ENCODE data around the gene JUN.
A peak's percentile ranks its signal among the peaks of the same experiment; 100 is the strongest.

The JUN gene

DNA sequence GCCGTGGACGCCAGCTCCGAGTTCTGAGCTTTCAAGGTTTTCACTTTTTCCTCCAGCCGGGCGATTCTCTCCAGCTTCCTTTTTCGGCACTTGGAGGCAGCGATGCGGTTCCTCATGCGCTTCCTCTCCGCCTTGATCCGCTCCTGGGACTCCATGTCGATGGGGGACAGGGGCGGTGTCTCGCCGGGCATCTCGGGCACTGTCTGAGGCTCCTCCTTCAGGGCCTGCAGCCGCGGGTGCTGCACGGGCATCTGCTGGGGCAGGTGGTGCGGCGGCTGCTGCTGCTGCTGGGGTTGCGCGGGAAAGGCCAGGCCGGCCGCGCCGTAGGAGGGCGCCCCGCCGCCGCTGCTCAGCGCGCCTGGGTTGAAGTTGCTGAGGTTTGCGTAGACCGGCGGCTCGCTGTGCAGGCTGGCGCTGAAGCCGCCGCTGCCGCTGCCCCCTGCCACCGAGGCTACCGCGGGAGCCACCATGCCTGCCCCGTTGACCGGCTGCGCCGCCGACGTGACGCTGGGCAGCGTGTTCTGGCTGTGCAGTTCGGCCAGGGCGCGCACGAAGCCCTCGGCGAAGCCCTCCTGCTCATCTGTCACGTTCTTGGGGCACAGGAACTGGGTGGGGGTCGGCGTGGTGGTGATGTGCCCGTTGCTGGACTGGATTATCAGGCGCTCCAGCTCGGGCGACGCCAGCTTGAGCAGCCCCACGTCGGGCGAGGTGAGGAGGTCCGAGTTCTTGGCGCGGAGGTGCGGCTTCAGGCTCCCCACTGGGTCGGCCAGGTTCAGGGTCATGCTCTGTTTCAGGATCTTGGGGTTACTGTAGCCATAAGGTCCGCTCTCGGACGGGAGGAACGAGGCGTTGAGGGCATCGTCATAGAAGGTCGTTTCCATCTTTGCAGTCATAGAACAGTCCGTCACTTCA is 1.4 kb downstream of the JUN start:
- peak; percentile 72 for DNase-seq

- DNase-seq: peak; percentile 46
Measured at GRCh38 chr1:58781541-58782177, 2.2 kb downstream of the JUN start.

- DNase-seq: no peak
Measured at GRCh38 chr1:58780836-58781452, 2.9 kb downstream of the JUN start.

DNA sequence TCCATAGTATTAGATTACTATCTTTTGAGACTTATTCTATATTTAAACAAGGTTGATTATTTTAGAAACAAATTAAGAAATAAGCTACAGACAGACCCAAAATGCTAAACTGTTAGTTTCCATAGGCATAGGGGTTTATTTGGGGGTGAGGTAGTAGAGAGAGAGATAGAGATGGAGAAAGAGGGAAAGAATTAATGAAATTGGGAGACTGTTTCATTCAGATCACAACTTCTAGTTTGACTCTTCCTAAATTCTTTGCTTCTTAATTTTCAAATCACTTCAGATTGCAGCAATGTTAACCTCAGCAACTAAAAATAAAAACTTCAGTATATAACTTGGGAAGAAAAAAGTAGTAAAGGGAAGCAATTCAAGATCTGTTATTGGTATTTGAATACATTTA is 3.4 kb downstream of the JUN start:
- no peak for DNase-seq

DNA sequence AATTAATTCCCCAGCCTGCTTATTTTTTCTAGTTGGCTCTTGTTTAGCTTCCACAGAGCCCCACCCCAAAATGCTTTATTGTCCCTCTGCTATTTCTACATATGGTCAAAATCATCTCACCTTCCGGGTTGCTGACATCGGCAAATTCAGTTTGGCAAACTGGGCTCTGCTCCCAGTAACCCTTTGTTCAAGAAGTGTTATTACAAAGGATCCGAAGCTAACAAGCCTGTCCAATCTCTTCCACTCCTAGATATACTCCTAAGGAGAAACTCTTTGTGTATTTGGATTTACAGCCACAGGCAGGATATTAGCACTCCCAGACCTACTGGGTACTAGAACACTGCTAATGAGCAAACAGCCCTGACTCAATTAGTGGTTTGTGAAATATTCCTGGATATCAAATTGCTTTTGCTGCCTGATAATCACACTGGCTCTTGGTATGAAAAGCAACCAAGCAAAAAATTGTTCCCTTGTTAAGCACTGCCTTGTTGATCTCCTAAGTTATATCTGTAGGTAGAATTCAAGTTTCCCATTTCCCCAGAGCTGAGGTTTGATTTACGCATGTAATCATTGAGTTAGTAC is 4.0 kb downstream of the JUN start:
- no peak for DNase-seq

DNA sequence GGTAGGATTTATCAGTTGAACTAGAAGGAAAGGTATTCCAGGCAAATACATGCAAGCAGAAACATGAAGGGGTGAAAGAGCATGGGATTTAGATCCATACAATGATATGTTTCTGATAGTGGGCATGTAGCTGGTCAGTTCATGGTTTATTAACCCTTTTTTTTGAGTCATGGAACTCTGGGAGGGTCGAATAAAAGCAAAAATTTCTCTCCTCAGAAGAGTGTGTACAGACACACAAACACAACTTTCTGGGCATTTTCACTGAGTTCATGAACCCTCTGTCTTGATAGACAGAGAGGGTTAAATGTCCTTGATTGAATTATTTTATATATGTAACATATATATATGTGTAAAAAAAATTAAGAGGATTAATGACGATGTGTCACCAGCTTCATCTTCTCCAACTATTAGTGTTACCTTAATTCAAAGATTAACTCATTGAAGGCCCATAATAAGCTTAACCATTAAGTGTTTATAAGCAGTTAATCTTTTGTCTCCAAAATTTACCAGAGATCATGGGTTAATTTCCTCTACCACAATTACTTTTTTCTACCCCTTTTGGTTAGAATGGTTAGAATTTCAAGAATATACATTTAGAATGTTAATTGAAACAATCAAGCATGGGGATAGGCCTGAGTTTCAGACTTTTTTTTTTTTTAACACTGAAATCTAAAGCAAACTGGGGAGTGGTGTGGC is 4.6 kb downstream of the JUN start:
- DNase-seq: no peak

- DNase-seq: no peak
Measured at GRCh38 chr1:58778385-58779000, 5.4 kb downstream of the JUN start.

GRCh38 chr1:58774027-58774426 is 9.8 kb downstream of the JUN start:
- DNase-seq: no peak

DNA sequence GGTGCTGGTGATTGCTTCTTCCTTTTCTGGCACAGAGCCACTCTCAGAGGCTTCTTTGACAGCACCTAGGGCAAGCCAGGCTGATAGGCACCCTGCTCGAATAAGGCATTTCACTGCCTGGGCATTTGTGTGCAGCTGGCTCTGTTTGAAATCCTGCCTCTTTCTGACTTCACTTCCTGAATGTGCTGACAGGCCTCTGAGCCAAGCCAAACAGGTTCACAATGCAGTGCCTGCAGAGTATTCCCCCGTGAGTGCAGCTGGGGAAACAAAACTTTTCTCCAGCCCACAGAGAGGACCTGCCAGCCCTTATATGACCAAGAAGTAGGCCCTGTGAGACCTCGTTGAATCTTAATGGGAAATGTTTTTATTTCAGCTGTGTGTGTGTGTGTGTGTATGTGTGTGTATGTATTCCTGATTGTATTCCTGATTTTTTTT is 10.4 kb downstream of the JUN start:
- DNase-seq: peak; percentile 37

DNA sequence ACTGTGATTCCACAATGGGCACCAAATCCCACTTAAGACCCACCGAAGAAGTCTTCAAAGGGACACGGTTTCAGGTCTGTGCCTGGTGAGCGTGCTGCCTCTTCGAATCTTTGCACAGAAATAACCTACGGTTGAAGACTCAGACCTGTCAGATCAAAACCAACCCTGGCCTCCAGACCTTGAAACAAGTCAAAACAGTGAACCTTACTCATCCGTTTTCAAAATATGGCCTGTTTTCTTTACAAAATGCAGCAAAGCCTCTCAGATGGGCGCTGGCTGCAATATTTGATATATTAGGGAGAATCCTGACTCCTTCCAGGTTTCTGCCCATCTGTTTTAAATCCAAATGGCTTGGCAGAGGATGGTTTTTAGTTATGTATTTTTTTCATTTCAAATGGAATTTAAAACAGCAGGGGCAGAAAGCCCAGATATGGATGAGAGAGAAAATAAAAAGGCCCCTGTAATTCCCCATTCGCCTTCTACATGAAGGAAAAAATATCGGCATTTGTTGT is 14.0 kb downstream of the JUN start:
- DNase-seq: no peak

DNA sequence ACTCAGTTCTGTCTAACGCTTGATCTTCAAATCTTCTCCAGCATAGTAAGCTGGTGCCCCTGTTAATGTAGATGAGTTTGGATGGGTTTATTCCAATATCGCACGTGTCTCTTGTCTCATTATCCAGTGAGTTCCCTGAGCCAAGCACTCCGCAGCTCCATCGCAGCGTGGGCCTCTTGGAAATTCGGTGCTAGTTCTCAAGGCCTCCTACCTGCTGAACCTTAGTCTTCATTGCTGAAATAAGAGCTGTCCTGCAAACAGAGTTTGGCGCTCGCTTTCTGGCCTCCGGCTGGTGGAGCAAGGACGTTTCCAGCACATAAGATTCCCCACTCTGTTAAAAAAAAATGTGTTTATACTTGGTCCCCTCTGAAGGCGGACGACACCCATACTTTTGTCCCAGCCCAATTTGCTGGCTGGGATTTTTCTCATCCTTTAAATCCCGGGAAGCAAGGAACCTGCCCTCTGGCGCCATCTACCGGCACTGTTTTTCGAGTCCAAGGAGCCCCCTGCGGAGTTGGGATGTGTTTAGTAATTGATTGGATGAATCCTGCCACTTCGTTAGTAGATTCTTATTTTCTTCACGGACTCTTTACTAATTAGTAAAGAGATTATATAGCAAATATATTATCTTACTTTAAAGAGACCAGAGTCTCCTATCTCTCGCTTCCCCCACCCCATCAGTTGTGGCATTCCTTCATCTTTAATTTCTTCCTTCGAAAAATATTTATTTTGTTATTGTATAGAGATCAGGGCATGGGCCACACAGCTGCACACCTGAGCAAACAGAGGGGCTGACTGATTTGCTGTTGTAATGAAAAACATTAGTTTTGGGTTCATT is 14.7 kb downstream of the JUN start:
- DNase-seq: peak; percentile 59

DNA sequence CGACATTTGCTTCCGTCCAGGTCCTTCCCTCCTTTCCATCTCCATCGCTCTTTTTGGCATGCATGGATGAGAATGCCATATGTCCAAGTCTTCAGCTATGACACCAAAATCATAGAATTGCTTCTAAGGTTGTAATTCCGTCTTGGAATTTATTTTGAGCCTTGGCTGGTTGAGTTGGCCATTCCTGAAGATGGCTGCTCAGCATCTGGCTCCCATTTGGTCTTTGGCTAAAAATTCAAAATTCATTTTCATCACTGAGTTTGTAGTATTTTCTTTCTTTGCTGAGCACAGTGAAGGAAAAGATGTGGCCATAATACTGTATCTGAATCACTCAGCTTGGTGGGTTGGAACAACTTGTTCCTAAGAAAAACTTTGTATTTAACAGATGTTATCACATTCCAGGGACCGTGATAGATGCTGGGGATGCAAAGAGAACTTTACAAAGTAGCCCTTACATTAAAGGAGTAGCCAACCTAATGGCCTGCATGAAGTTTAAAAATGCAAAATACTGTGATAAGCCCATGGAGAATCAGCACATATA is 15.6 kb downstream of the JUN start:
- no peak for DNase-seq

DNA sequence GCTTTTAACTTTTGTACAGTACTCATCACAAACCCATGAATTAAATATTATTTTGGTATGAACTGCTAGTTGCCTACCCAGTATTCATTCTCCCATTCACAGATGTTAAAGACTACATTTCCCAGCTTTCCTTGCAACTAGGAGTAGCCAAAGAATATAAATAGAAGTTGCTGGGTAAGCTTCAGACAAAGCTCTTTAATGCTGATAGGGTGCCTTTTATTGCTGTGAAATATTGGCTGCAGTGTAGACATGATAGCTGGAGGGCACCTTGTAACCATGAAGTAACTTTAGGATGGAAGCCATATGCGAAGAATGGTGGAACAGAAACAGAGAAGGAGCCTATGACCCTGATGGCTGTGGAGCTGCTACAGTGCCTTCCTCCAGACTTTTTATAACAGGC is 16.7 kb downstream of the JUN start:
- DNase-seq: no peak

DNA sequence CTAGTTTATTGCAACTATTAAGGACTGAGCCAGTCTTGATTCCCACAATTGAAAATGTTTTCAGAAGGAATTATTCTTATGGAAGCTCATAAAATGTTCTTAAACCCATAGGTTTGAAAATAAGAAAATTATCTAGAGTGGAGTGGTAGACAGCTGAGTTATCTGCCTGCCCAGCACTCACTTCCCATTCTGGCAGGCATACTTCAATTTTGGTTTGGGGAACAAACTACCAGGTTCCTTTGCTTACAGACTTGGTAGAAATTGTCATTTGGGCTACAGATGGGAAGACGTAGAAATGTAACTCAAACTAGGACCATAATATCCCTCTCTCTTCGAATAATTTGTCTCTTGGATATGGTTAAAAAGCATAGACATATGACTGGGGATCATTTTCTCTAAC is 18.4 kb downstream of the JUN start:
- DNase-seq: no peak

DNA sequence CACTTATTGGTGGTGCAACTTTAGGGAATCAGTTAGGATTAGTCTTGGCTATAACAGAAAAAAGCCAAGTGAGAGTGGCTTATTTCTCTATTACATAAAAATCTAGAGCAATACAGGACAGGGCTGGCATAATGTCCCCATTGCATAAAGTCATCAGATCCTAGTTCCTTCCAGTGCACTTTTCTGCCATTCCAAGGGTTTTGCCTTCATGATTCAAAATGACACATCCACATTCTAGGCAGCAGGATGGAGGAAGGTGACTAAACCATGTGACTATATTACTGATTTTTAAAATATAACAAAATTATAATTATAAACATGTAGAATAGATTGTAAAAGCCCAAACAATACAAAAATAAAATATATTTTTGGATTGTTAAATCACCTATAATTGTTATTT is 18.8 kb downstream of the JUN start:
- DNase-seq: no peak

DNA sequence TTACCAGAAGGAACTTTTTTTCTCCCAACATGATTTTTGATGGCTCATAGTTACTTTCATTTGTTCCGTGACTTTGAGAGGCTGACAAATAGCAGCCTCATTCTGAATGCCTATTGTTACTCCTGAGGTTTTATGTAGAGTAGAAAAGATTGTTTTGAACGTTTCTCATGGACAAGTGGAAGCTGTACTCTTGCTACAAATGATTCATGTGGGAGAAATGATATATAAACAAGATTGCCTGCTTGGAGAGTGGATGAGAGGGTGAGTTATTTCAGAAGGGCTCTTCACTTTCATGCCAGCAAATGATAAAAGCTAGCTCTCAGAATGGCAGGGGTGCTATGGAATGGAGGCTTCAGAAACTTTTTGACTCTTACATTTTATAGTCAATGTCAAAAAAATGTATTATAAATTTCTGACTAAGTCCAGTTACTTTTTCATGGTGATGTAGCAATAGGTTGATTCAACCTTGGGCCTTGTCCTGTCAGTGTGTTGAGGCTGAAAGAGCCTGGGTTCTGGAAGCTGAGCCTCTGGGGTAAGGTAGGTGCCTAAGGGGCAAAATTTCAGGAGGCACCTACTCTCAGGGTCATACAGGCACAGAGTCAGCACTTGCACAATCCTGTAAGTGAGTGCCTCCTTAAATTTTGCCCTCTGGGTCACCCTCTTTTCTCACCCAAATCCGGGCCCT is 19.4 kb downstream of the JUN start:
- no peak for DNase-seq

DNA sequence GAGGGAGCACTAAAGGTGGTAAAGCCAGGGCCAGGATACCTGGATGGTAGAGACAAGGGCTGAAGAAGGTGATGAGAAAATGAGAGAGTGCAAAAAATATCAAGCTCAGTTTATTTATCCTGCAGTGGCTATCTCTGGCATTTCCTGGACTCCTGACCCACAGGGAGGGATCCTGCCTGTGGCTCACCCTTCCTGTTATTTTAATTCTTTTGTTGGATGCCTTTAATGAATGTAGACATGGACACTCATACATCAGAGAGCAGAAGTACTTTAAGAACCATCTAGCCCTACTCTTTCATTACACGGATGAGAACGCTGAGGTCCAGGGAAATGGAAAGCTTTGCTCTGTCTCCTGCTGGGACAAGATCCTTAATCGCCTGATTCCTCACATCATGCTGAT is 20.6 kb downstream of the JUN start:
- DNase-seq: no peak

DNA sequence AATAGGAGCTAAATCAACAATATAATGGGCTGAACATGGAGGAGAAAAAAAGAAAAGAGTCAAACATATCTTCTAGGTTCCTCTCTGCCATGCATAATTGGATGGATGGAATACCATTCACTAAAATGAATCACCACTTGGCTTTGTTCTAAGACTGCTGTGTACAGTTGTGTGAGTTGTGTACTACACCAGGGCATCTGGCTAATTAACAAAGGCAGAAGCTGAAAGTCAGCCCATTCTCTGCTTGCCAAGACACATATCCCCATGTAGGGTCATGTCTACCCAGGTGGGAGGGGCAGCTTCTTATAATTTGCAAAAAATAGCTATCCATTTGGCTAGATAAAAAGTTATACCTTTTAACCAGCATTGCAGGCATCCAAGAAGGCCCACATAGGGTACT is 21.0 kb downstream of the JUN start:
- no peak for DNase-seq

DNA sequence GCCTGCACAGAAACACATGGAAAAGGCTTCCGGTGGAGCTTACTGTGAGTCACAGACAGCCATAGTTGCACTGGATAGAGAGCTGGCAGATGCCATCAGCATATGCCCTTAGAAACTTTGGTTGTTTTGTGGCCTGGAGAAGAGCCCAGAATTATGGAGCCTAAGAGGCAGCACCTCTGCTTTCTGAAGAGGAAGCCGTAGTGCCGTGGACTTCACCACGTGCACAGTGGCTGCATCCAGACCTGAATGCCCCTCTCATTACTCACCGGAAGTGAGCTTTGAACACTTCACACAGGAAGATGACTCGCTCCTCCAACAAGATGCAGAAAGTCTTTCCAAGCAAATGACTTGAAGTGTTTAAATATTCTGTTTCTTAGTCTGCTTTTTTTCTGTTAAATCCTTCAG is 28.4 kb downstream of the JUN start:
- DNase-seq: peak; percentile 61
